ENCODE data around the gene PPIP5K1. TPM values are rescaled to one million over a fixed set of nuclear protein-coding genes. Genes with fewer than 3 reads are reported as not detected.

The PPIP5K1 gene
- total RNA-seq, 1 donor from 2014 or later = 71.0 TPM

GRCh38 chr15:43488790-43489189 lies 101.2 kb downstream of the PPIP5K1 start:
- no peak overlapping the region for H3K27ac Mint-ChIP-seq
- DNase-seq = no peak
- intact Hi-C loops (cut with micrococcal nuclease) = no loop called here
- POLR2A ChIA-PET = no interaction called here
- H3K27me3 Mint-ChIP-seq = no peaks in the 10 kb centered on the region
- no peak overlapping the region for H3K4me3 Mint-ChIP-seq
- CTCF ChIA-PET = interaction anchor here (1.3 kb wide), 1 partner anchor 26 kb away, joined by 7 read pairs; no protein-coding TSS in a partner anchor
- H3K4me1 Mint-ChIP-seq = peaks cover 23% of the 10 kb centered on the region
- ATAC-seq (ENCODE audit: low read depth) = no peak
- no peaks in the 10 kb centered on the region for H3K9me3 Mint-ChIP-seq
- TF ChIP-seq, protein P1, sequence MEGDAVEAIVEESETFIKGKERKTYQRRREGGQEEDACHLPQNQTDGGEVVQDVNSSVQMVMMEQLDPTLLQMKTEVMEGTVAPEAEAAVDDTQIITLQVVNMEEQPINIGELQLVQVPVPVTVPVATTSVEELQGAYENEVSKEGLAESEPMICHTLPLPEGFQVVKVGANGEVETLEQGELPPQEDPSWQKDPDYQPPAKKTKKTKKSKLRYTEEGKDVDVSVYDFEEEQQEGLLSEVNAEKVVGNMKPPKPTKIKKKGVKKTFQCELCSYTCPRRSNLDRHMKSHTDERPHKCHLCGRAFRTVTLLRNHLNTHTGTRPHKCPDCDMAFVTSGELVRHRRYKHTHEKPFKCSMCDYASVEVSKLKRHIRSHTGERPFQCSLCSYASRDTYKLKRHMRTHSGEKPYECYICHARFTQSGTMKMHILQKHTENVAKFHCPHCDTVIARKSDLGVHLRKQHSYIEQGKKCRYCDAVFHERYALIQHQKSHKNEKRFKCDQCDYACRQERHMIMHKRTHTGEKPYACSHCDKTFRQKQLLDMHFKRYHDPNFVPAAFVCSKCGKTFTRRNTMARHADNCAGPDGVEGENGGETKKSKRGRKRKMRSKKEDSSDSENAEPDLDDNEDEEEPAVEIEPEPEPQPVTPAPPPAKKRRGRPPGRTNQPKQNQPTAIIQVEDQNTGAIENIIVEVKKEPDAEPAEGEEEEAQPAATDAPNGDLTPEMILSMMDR (IDR thresholded peaks at IDR 0.05) = no peak
- H3K36me3 Mint-ChIP-seq (ENCODE audit: low read depth) = peaks cover 58% of the 10 kb centered on the region

- Mint-ChIP-seq H3K27ac (no peak overlapping the region), H3K9me3 (no peaks in the 10 kb centered on the region), H3K27me3 (no peaks in the 10 kb centered on the region), H3K36me3 (ENCODE audit: low read depth) (peaks cover 62% of the 10 kb centered on the region), H3K4me1 (peaks cover 15% of the 10 kb centered on the region), H3K4me3 (no peak overlapping the region)
- CTCF ChIA-PET = no interaction called here
- POLR2A ChIA-PET = no interaction called here
- TF ChIP-seq, protein P1 (IDR thresholded peaks at IDR 0.05) = no peak
- intact Hi-C loops (cut with micrococcal nuclease) = no loop called here
- ATAC-seq (ENCODE audit: low read depth) (no peak), DNase-seq (no peak)
These were observed 102.6 kb downstream of the PPIP5K1 start for GRCh38 chr15:43487271-43487895.

- POLR2A ChIA-PET = no interaction called here
- DNase-seq (no peak), ATAC-seq (ENCODE audit: low read depth) (no peak)
- Mint-ChIP-seq H3K4me1 (peaks cover 7% of the 10 kb centered on the region), H3K27ac (no peak overlapping the region), H3K9me3 (no peaks in the 10 kb centered on the region), H3K4me3 (no peak overlapping the region), H3K27me3 (no peaks in the 10 kb centered on the region), H3K36me3 (ENCODE audit: low read depth) (peaks cover 57% of the 10 kb centered on the region)
- TF ChIP-seq, protein P1 (IDR thresholded peaks at IDR 0.05) = no peak
- CTCF ChIA-PET = interaction anchor here (1.2 kb wide), 1 partner anchor 31 kb away, joined by 7 read pairs; no protein-coding TSS in a partner anchor
- intact Hi-C loops (cut with micrococcal nuclease) = no loop called here
These were observed 105.6 kb downstream of the PPIP5K1 start for GRCh38 chr15:43484455-43484854.

Other genes starting within 250 kb of the PPIP5K1 start
- 45.6 and 50.6 TPM in 2 replicates for gene ZSCAN29, start 219.2 kb downstream of the PPIP5K1 start, total RNA-seq
- 24.0 and 31.2 TPM in 2 replicates for gene TUBGCP4, start 219.1 kb downstream of the PPIP5K1 start, total RNA-seq
- gene TP53BP1, start 97.1 kb downstream of the PPIP5K1 start, total RNA-seq = 53.9 and 54.6 TPM in 2 replicates
- gene MAP1A, start 72.6 kb downstream of the PPIP5K1 start, total RNA-seq = 0.11 and 0.12 TPM in 2 replicates
- gene CKMT1B, start 3.8 kb upstream of the PPIP5K1 start, total RNA-seq = not detected in 2 replicates
- 0.42 and 0.49 TPM in 2 replicates for gene STRC, start 28.6 kb upstream of the PPIP5K1 start, total RNA-seq
- 12.9 and 13.8 TPM in 2 replicates for gene CATSPER2, start 58.6 kb upstream of the PPIP5K1 start, total RNA-seq
- gene CKMT1A, start 103.7 kb upstream of the PPIP5K1 start, total RNA-seq = not detected in 2 replicates
- 179 and 194 TPM in 2 replicates for gene PDIA3, start 156.2 kb upstream of the PPIP5K1 start, total RNA-seq
- gene ELL3, start 186.8 kb upstream of the PPIP5K1 start, total RNA-seq = 95.5 and 108 TPM in 2 replicates
- gene SERF2, start 202.1 kb upstream of the PPIP5K1 start, total RNA-seq = 601 and 656 TPM in 2 replicates
- gene SERINC4, start 210.0 kb upstream of the PPIP5K1 start, total RNA-seq = 0.11 and 0.20 TPM in 2 replicates
- gene HYPK, start 210.4 kb upstream of the PPIP5K1 start, total RNA-seq = 19.2 and 19.7 TPM in 2 replicates
- 26.1 and 27.9 TPM in 2 replicates for gene MFAP1, start 234.5 kb upstream of the PPIP5K1 start, total RNA-seq
- 12.0 and 15.1 TPM in 2 replicates for gene WDR76, start 236.8 kb upstream of the PPIP5K1 start, total RNA-seq